ENCODE results near the gene PELI2. TPM values are rescaled to one million over a fixed set of nuclear protein-coding genes. Genes with fewer than 3 reads are reported as not detected.

The PELI2 gene
- total RNA-seq, 1 donor from 2014 or later: 16.2 TPM

DNA sequence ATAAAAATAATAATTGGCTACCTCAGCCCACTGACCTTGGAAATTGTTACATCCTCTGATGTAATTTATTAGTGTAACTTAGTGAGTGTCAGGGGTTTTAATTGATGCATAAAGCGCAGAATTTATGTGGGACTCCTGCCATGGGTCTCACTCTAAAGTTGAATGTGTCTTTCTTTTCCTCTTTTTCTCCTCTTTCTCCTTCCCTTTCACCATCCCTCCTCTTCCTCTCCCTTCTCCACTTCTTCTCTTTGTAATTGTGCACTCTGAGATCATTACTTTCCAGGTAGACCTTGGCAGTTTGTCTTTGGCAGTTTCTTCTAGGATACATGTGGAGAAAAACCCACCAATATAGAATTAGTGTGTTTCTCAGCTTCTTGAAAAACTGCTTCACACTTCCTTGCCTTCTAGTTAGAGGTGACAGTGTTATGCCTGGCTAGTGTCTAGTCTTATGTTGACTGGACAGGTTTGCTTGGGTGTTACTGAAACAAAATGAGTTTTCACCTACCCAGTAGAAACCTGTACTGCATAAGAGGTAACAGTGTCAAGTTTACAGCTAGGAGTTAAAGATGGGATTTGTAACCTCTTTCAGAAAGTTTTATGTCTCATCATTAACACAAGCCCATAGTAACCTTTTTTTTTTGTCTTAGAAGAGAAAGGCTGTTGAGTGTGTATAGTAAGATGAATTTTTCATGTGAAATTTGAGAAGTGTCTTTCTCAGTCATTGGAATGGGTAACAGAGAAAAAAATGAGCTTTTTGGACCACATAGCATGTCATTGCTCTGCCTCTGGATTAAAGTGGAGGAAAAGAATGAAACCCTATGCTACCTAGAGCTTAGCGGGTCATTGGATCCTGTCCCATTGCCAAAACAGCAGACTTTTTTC, 18.6 kb downstream of the PELI2 start:
- H3K27ac Mint-ChIP-seq (ENCODE audit: unreplicated experiment): no peak overlapping the region
- TF ChIP-seq CTCF (conservative IDR thresholded peaks at IDR 0.05): no peak
- no peaks in the 10 kb centered on the region for H3K9me3 Mint-ChIP-seq
- no peaks in the 10 kb centered on the region for H3K36me3 Mint-ChIP-seq (ENCODE audit: low read depth)
- DNase-seq (ENCODE audit: low read depth, low spot score): no peak
- H3K4me1 Mint-ChIP-seq: peaks cover 51% of the 10 kb centered on the region
- H3K4me3 Mint-ChIP-seq: no peak overlapping the region
- peaks cover 19% of the 10 kb centered on the region for H3K27me3 Mint-ChIP-seq (ENCODE audit: low read depth)

DNA sequence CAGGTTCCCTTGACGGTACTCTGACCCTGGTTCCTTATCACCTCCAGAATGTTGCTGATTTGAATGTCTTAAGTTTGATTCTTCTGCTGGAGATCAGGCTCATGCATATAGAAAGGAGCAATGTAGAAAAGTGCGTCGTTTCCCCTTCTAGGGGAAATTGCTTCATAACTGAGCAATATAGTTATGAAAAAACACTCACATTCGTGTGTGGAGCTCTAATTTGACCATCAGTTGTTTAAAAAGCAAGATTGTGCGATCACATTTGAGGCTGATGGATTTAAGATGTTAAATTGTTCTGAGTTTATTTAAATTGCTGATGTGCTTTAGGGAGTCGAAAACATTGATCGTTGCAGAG, 19.2 kb downstream of the PELI2 start:
- no peak for TF ChIP-seq CTCF (conservative IDR thresholded peaks at IDR 0.05)
- no peaks in the 10 kb centered on the region for H3K9me3 Mint-ChIP-seq
- H3K27me3 Mint-ChIP-seq (ENCODE audit: low read depth): peaks cover 19% of the 10 kb centered on the region
- no peaks in the 10 kb centered on the region for H3K36me3 Mint-ChIP-seq (ENCODE audit: low read depth)
- no peak overlapping the region for H3K4me3 Mint-ChIP-seq
- peaks cover 45% of the 10 kb centered on the region for H3K4me1 Mint-ChIP-seq
- H3K27ac Mint-ChIP-seq (ENCODE audit: unreplicated experiment): no peak overlapping the region
- no peak for DNase-seq (ENCODE audit: low read depth, low spot score)

DNA sequence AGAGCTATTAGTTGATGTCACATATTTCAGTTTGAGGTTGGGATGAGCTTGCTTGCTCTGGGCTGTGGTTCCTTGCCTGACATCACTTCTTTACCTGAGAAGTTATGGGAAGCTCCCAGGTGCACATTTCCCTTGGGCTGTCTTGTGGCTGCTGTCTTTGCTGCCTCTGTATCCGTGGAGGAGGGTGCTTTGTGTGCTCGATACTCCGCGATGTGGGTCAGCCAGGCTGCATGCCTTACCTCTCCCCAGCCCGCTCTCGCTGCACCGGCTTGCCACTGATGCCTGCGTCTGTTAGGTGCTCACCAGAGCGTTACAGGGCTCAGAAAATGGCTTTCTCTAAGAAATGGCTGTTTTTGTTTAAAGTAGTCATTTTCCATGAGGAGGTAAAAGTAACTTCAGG, 19.6 kb downstream of the PELI2 start:
- H3K9me3 Mint-ChIP-seq: no peaks in the 10 kb centered on the region
- DNase-seq (ENCODE audit: low read depth, low spot score): no peak
- H3K4me1 Mint-ChIP-seq: peaks cover 41% of the 10 kb centered on the region
- no peak overlapping the region for H3K4me3 Mint-ChIP-seq
- no peaks in the 10 kb centered on the region for H3K36me3 Mint-ChIP-seq (ENCODE audit: low read depth)
- no peak for TF ChIP-seq CTCF (conservative IDR thresholded peaks at IDR 0.05)
- H3K27ac Mint-ChIP-seq (ENCODE audit: unreplicated experiment): no peak overlapping the region
- H3K27me3 Mint-ChIP-seq (ENCODE audit: low read depth): peaks cover 19% of the 10 kb centered on the region

DNA sequence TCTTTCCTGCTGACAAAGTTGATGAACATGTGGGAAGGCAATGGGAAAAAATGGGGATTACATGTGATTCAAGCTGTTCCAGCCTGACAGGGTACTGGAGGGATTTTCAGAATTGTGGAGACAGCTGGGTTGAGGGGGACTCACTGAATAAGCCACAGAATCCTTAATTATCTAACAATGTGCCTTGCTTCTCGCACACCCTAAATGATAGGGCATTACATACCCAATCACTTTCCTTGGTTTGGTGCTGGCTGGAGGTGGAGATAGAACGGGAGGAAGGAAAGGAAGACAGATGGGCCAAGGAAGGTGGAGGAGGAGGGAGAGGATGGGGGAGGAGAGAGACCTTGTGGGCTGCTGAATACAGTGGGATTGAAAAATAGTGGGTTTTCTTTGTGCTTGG, 20.7 kb downstream of the PELI2 start:
- Mint-ChIP-seq H3K4me1 (peaks cover 33% of the 10 kb centered on the region), H3K27ac (ENCODE audit: unreplicated experiment) (no peak overlapping the region), H3K36me3 (ENCODE audit: low read depth) (no peaks in the 10 kb centered on the region), H3K27me3 (ENCODE audit: low read depth) (peaks cover 19% of the 10 kb centered on the region), H3K9me3 (no peaks in the 10 kb centered on the region), H3K4me3 (no peak overlapping the region)
- TF ChIP-seq CTCF (conservative IDR thresholded peaks at IDR 0.05): no peak
- DNase-seq (ENCODE audit: low read depth, low spot score): no peak

DNA sequence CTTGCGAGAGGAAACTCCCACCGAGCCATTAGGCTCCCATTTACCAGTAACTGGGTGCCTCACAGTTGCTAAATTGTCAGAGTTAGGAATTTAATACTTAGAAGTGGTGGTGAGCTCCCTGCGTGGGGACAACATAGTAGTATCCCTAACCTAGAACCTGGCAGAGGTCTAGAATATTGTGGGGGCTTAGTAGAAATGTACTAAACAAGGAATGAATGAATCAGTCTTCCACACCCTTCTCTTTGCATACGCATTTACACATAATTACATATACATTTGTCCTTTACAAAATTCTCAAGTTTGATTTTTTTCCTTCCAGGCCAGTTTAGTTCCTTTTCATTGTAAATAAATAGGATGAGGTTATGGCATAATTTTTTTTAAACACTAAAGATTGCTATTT, 24.1 kb downstream of the PELI2 start:
- DNase-seq (ENCODE audit: low read depth, low spot score): no peak
- Mint-ChIP-seq H3K27me3 (ENCODE audit: low read depth) (peaks cover 5% of the 10 kb centered on the region), H3K4me3 (no peak overlapping the region), H3K9me3 (no peaks in the 10 kb centered on the region), H3K36me3 (ENCODE audit: low read depth) (no peaks in the 10 kb centered on the region), H3K27ac (ENCODE audit: unreplicated experiment) (no peak overlapping the region), H3K4me1 (peaks cover 21% of the 10 kb centered on the region)
- no peak for TF ChIP-seq CTCF (conservative IDR thresholded peaks at IDR 0.05)

Data from neural crest cell (in vitro differentiated cells).